PFSK-1 (cell line): ENCODE results near the gene TM2D3. TPM values are rescaled to one million over a fixed set of nuclear protein-coding genes. Genes with fewer than 3 reads are reported as not detected.

Source experiments
- FOXP2 ChIP-seq: optimal IDR thresholded peaks from 2 replicates; pipeline ENCODE3; 2011; ENCODE audit warnings: borderline replicate concordance, control low read depth, inconsistent platforms; ENCODE audit not compliant: insufficient read depth; ENCODE audit errors: extremely low read length, extremely low read depth
- POLR2AphosphoS5 ChIP-seq: IDR thresholded peaks from 2 replicates; pipeline ENCODE4 v1.6.1; 2012; ENCODE audit warnings: low read depth, mild to moderate bottlenecking, control low read depth, low read length, moderate library complexity
- REST ChIP-seq, 2 experiments: IDR thresholded peaks; 2 replicates each; pipeline versions ENCODE4 v1.6.1 to v1.8.0; 2011 to 2012; ENCODE audit warnings: low read depth in 2 of 2, low read length in 2 of 2, control low read depth in 1 of 2, inconsistent platforms in 1 of 2, mild to moderate bottlenecking in 1 of 2, moderate library complexity in 1 of 2; ENCODE audit not compliant: insufficient read depth in 1 of 2
- SIN3A ChIP-seq: IDR thresholded peaks from 2 replicates; pipeline ENCODE4 v1.6.1; 2012; ENCODE audit warnings: mild to moderate bottlenecking, low read length, moderate library complexity, borderline replicate concordance; ENCODE audit not compliant: insufficient read depth
- TAF1 ChIP-seq: IDR thresholded peaks from 2 replicates; pipeline ENCODE4 v1.6.1; 2012; ENCODE audit warnings: low read length, control low read depth, borderline replicate concordance; ENCODE audit not compliant: insufficient read depth
- polyA plus RNA-seq: library from polyadenylated mRNA; unstranded; fragments of >200 nt; gene quantifications from one replicate; pipeline ENCODE4 v1.2.1, GENCODE V29; 2012; ENCODE audit warnings: low read depth, missing spikeins; ENCODE audit not compliant: insufficient read length

The TM2D3 gene
- polyA plus RNA-seq = 29.9 TPM

GRCh38 chr15:101652098-101652785, at the start of gene TM2D3:
TSS of gene TM2D3 (minus strand) at chr15:101652381. CDS start at chr15:101652361, 20 bp downstream.
- TF ChIP-seq SIN3A (peak; percentile 64; the same call in 1 of the 2 replicates), POLR2AphosphoS5 (peak; percentile 87), TAF1 (peak; percentile 93), REST (IDR thresholded peaks at IDR 0.05; ENCODE audit: insufficient read depth in 1 of 2, low read depth in 2 of 2, low read length in 2 of 2) (peak in 1 of 2 experiments; percentile 59; a peak in 3 of 4 replicates), FOXP2 (peak; percentile 88)

- TF ChIP-seq TAF1 (no peak), FOXP2 (no peak), POLR2AphosphoS5 (no peak), REST (IDR thresholded peaks at IDR 0.05; ENCODE audit: insufficient read depth in 1 of 2, low read depth in 2 of 2, low read length in 2 of 2) (no peak), SIN3A (no peak)
These were observed 46.1 kb upstream of the TM2D3 start for GRCh38 chr15:101698314-101698713.

GRCh38 chr15:101697488-101697887, 45.3 kb upstream of the TM2D3 start:
- TF ChIP-seq SIN3A (no peak), TAF1 (no peak), FOXP2 (no peak), POLR2AphosphoS5 (no peak), REST (IDR thresholded peaks at IDR 0.05; ENCODE audit: insufficient read depth in 1 of 2, low read depth in 2 of 2, low read length in 2 of 2) (no peak)

GRCh38 chr15:101696829-101697228, 44.6 kb upstream of the TM2D3 start:
- TF ChIP-seq SIN3A (no peak), FOXP2 (no peak), POLR2AphosphoS5 (no peak), REST (IDR thresholded peaks at IDR 0.05; ENCODE audit: insufficient read depth in 1 of 2, low read depth in 2 of 2, low read length in 2 of 2) (no peak), TAF1 (no peak)

GRCh38 chr15:101694261-101694660, 42.1 kb upstream of the TM2D3 start:
- TF ChIP-seq SIN3A = no peak
- TF ChIP-seq REST (IDR thresholded peaks at IDR 0.05; ENCODE audit: insufficient read depth in 1 of 2, low read depth in 2 of 2, low read length in 2 of 2) = no peak
- no peak for TF ChIP-seq FOXP2
